ENCODE results near the gene SH3RF1.

GRCh38 chr4:169271692-169272007 is 894 bp upstream of the SH3RF1 start:
- TF ChIP-seq RAD21 (IDR thresholded peaks at IDR 0.05 in 1 of 2, conservative IDR thresholded peaks at IDR 0.05 in 1 of 2; ENCODE audit: low read depth in 2 of 2, low read length in 2 of 2) (no peak), CTCF (IDR thresholded peaks at IDR 0.05; ENCODE audit: control extremely low read depth in 1 of 3, insufficient read depth in 1 of 3, low read depth in 1 of 3, low read length in 3 of 3) (no peak), ASH2L (IDR thresholded peaks at IDR 0.05; ENCODE audit: low read length) (no peak), CEBPB (IDR thresholded peaks at IDR 0.05; ENCODE audit: low read depth, low read length) (no peak), ATF3 (IDR thresholded peaks at IDR 0.05; ENCODE audit: insufficient read depth, low read depth, low read length) (no peak), EP300 (IDR thresholded peaks at IDR 0.05; ENCODE audit: borderline replicate concordance in 1 of 2, low read depth in 2 of 2, low read length in 2 of 2) (no peak), RNF2 (IDR thresholded peaks at IDR 0.05; ENCODE audit: borderline replicate concordance, low read depth, low read length, missing control alignments, poor library complexity, severe bottlenecking) (no peak), TAF1 (IDR thresholded peaks at IDR 0.05; ENCODE audit: low read depth, low read length) (no peak), GABPA (IDR thresholded peaks at IDR 0.05; ENCODE audit: borderline replicate concordance, insufficient read depth, low read length) (no peak), NRF1 (IDR thresholded peaks at IDR 0.05; ENCODE audit: low read depth, low read length) (no peak), JUND (IDR thresholded peaks at IDR 0.05; ENCODE audit: low read length) (no peak)
